ENCODE data around the gene RNF7.

Gene RNF7

GRCh38 chr3:141710888-141711616 lies 27.0 kb upstream of the RNF7 start:
- Histone ChIP-seq H3K4me3 (ENCODE audit: low read length) (no peak overlapping the region), H3K27ac (ENCODE audit: low read depth, low read length) (no peak overlapping the region), H3K79me2 (ENCODE audit: control insufficient read depth, low read length) (no peaks in the 10 kb centered on the region), H3K9me3 (ENCODE audit: control insufficient read depth, insufficient read depth, low read length) (no peaks in the 10 kb centered on the region), H4K20me1 (ENCODE audit: control insufficient read depth, insufficient read depth, low read depth, low read length) (no peaks in the 10 kb centered on the region), H3K4me1 (ENCODE audit: control insufficient read depth, low read length) (no peaks in the 10 kb centered on the region), H3K36me3 (ENCODE audit: control insufficient read depth, low read length) (no peaks in the 10 kb centered on the region), H3K9me2 (replicated peaks; ENCODE audit: control insufficient read depth, low read length) (no peaks in the 10 kb centered on the region), H3F3A (ENCODE audit: control insufficient read depth, insufficient read depth) (no peaks in the 10 kb centered on the region), H3K27me3 (ENCODE audit: control insufficient read depth, low read length) (no peaks in the 10 kb centered on the region), H3K4me2 (ENCODE audit: low read length) (no peak overlapping the region)
- TF ChIP-seq CTCF (IDR thresholded peaks at IDR 0.05; ENCODE audit: low read depth, low read length, poor library complexity, severe bottlenecking) (no peak), EZH2phosphoT487 (IDR thresholded peaks at IDR 0.05; ENCODE audit: borderline replicate concordance, low read length) (no peak)

- Histone ChIP-seq H3K4me1 (ENCODE audit: control insufficient read depth, low read length) (no peaks in the 10 kb centered on the region), H3K9me3 (ENCODE audit: control insufficient read depth, insufficient read depth, low read length) (no peaks in the 10 kb centered on the region), H3K9me2 (replicated peaks; ENCODE audit: control insufficient read depth, low read length) (no peaks in the 10 kb centered on the region), H3K27ac (ENCODE audit: low read depth, low read length) (no peak overlapping the region), H3K27me3 (ENCODE audit: control insufficient read depth, low read length) (no peaks in the 10 kb centered on the region), H3F3A (ENCODE audit: control insufficient read depth, insufficient read depth) (no peaks in the 10 kb centered on the region), H3K4me3 (ENCODE audit: low read length) (no peak overlapping the region), H3K4me2 (ENCODE audit: low read length) (no peak overlapping the region), H3K79me2 (ENCODE audit: control insufficient read depth, low read length) (no peaks in the 10 kb centered on the region), H4K20me1 (ENCODE audit: control insufficient read depth, insufficient read depth, low read depth, low read length) (no peaks in the 10 kb centered on the region), H3K36me3 (ENCODE audit: control insufficient read depth, low read length) (no peaks in the 10 kb centered on the region)
- TF ChIP-seq EZH2phosphoT487 (IDR thresholded peaks at IDR 0.05; ENCODE audit: borderline replicate concordance, low read length) (no peak), CTCF (IDR thresholded peaks at IDR 0.05; ENCODE audit: low read depth, low read length, poor library complexity, severe bottlenecking) (no peak)
These were observed 23.4 kb upstream of the RNF7 start for GRCh38 chr3:141714671-141715070.

- H3K9me2 ChIP-seq (replicated peaks; ENCODE audit: control insufficient read depth, low read length): no peaks in the 10 kb centered on the region
- H3K36me3 ChIP-seq (ENCODE audit: control insufficient read depth, low read length): no peaks in the 10 kb centered on the region
- H3K4me1 ChIP-seq (ENCODE audit: control insufficient read depth, low read length): no peaks in the 10 kb centered on the region
- H4K20me1 ChIP-seq (ENCODE audit: control insufficient read depth, insufficient read depth, low read depth, low read length): no peaks in the 10 kb centered on the region
- H3K9me3 ChIP-seq (ENCODE audit: control insufficient read depth, insufficient read depth, low read length): no peaks in the 10 kb centered on the region
- H3F3A ChIP-seq (ENCODE audit: control insufficient read depth, insufficient read depth): no peaks in the 10 kb centered on the region
- no peak overlapping the region for H3K4me3 ChIP-seq (ENCODE audit: low read length)
- no peak overlapping the region for H3K4me2 ChIP-seq (ENCODE audit: low read length)
- H3K79me2 ChIP-seq (ENCODE audit: control insufficient read depth, low read length): no peaks in the 10 kb centered on the region
- H3K27ac ChIP-seq (ENCODE audit: low read depth, low read length): no peak overlapping the region
- no peak for TF ChIP-seq CTCF (IDR thresholded peaks at IDR 0.05; ENCODE audit: low read depth, low read length, poor library complexity, severe bottlenecking)
- TF ChIP-seq EZH2phosphoT487 (IDR thresholded peaks at IDR 0.05; ENCODE audit: borderline replicate concordance, low read length): no peak
- no peaks in the 10 kb centered on the region for H3K27me3 ChIP-seq (ENCODE audit: control insufficient read depth, low read length)
These were observed 16.0 kb upstream of the RNF7 start for GRCh38 chr3:141722081-141722480.
